HL-60 (cell line): Measurements from ENCODE around the gene USF3.
A peak's percentile ranks its signal among the peaks of the same experiment; 100 is the strongest.

Source experiments
- DNase-seq, 2 experiments: peaks; one replicate each; pipeline ENCODE4 v3.0.0-alpha.2; 2010 to 2020; ENCODE audit warnings: low read depth in 1 of 2, low spot score in 1 of 2
- H3K27ac ChIP-seq: fragments of 250-450 bp; sonication (Bioruptor Pico); replicated peaks from 2 replicates; pipeline ENCODE4 v1.5.1; 2020; ENCODE audit warnings: mild to moderate bottlenecking, moderate library complexity
- H3K27me3 ChIP-seq: fragments of 250-450 bp; sonication (Bioruptor Pico); 2 replicates; pipeline ENCODE4 v1.5.1; 2021; ENCODE audit warnings: mild to moderate bottlenecking, moderate library complexity; ENCODE audit not compliant: insufficient read depth, poor library complexity, severe bottlenecking
- H3K4me3 ChIP-seq: replicated peaks from 2 replicates; pipeline ENCODE4 v1.5.1; 2011; ENCODE audit warnings: mild to moderate bottlenecking, control low read depth, low read length; ENCODE audit not compliant: insufficient read depth
- CTCF ChIP-seq: IDR thresholded peaks from one replicate; pipeline ENCODE4 v1.5.1; 2011; ENCODE audit warnings: low read length, control low read depth, inconsistent platforms; ENCODE audit not compliant: insufficient read depth
- GABPA ChIP-seq: IDR thresholded peaks from 2 replicates; pipeline ENCODE4 v1.6.1; 2012; ENCODE audit warnings: low read depth
- POLR2AphosphoS5 ChIP-seq: IDR thresholded peaks from 2 replicates; pipeline ENCODE4 v1.6.1; 2012; ENCODE audit warnings: low read depth
- REST ChIP-seq: IDR thresholded peaks from 2 replicates; pipeline ENCODE4 v1.6.1; 2012; ENCODE audit warnings: low read depth; ENCODE audit not compliant: insufficient replicate concordance
- SPI1 ChIP-seq: IDR thresholded peaks from 2 replicates; pipeline ENCODE4 v1.6.1; 2012; ENCODE audit warnings: low read depth, mild to moderate bottlenecking, borderline replicate concordance

USF3 gene

GRCh38 chr3:113607219-113607596, 89.2 kb downstream of the USF3 start:
- no peak for TF ChIP-seq SPI1
- TF ChIP-seq GABPA: no peak
- no peak for TF ChIP-seq CTCF
- no peak for TF ChIP-seq POLR2AphosphoS5
- TF ChIP-seq REST: no peak
- H3K27ac ChIP-seq: no peak overlapping the region
- no peaks in the 10 kb centered on the region for H3K27me3 ChIP-seq
- DNase-seq: no peak
- H3K4me3 ChIP-seq: no peak overlapping the region

GRCh38 chr3:113606539-113607218, 89.8 kb downstream of the USF3 start:
- peak in 1 of 2 experiments; percentile 76 for DNase-seq
- no peak overlapping the region for H3K4me3 ChIP-seq
- no peak overlapping the region for H3K27ac ChIP-seq
- H3K27me3 ChIP-seq: no peaks in the 10 kb centered on the region
- TF ChIP-seq REST (no peak), POLR2AphosphoS5 (peak; percentile 89), CTCF (no peak), SPI1 (peak; percentile 68; the same call in 1 of the 2 replicates), GABPA (peak; percentile 58; the same call in 1 of the 2 replicates)

- DNase-seq: no peak
- Histone ChIP-seq H3K4me3 (no peak overlapping the region), H3K27ac (no peak overlapping the region), H3K27me3 (no peaks in the 10 kb centered on the region)
- TF ChIP-seq POLR2AphosphoS5: no peak
- TF ChIP-seq CTCF: no peak
- no peak for TF ChIP-seq REST
- no peak for TF ChIP-seq SPI1
- TF ChIP-seq GABPA: no peak
Observed at GRCh38 chr3:113602836-113603235, 93.6 kb downstream of the USF3 start.
